Left hindlimb (tissue), 1 donor: ENCODE data around the gene NF2.
A peak's percentile ranks its signal among the peaks of the same experiment; 100 is the strongest.

Experiments used
- DNase-seq: peaks from one replicate; pipeline ENCODE4 v3.0.0-alpha.2; 2018

Gene NF2

GRCh38 chr22:29726512-29727130 lies 123.2 kb downstream of the NF2 start:
- no peak for DNase-seq

DNA sequence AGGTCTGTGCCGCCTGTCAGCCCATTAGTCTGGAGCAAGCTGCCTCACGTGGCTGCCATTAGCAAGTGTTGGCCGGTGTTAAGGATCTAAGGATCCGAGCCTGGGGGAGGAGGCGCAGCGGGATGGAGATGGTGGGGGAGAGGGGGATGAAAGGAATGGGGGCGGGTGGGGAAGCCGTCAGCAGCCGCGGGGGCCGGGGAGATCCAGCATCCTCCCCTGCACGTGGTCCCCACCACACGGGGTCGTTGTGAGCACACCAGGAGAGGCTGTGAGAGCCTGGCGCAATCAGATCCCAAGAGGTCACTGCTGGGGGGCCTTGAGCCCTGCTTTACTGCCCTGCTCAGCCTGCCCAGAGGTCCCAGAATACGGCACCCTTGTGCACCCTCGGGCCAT lies 123.7 kb downstream of the NF2 start:
- no peak for DNase-seq

DNA sequence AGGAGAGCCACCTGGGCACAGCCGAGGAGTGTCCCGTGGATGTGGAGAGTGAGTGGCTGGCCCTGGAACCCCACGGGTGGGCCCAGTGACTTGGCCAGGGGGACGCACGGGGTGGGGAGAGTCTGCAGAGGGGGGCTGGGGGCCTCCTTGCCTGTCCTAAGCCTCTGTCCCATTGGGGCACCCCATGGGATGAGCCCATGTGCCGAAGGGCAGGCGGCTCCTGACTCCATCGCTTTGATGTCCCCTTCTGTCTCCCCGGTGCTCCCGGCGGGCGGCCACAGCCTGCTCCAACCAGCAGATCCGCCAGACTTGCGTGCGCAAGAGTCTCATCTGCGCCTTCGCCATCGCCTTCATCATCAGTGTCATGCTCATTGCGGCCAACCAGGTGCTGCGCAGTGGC lies 125.7 kb downstream of the NF2 start:
- DNase-seq = no peak

- DNase-seq = no peak
Measured at GRCh38 chr22:29731058-29731850, 127.8 kb downstream of the NF2 start.

GRCh38 chr22:29732883-29733282 lies 129.4 kb downstream of the NF2 start:
- DNase-seq = no peak

GRCh38 chr22:29733362-29734201 lies 130.1 kb downstream of the NF2 start:
- DNase-seq = no peak

- DNase-seq = no peak
Measured at GRCh38 chr22:29734406-29734805, 131.0 kb downstream of the NF2 start.

GRCh38 chr22:29734838-29735237 lies 131.4 kb downstream of the NF2 start:
- DNase-seq = no peak

- DNase-seq = no peak
Measured at GRCh38 chr22:29735416-29735815, 132.0 kb downstream of the NF2 start.

GRCh38 chr22:29737251-29738117 lies 134.1 kb downstream of the NF2 start:
- DNase-seq = peak; percentile 62

DNA sequence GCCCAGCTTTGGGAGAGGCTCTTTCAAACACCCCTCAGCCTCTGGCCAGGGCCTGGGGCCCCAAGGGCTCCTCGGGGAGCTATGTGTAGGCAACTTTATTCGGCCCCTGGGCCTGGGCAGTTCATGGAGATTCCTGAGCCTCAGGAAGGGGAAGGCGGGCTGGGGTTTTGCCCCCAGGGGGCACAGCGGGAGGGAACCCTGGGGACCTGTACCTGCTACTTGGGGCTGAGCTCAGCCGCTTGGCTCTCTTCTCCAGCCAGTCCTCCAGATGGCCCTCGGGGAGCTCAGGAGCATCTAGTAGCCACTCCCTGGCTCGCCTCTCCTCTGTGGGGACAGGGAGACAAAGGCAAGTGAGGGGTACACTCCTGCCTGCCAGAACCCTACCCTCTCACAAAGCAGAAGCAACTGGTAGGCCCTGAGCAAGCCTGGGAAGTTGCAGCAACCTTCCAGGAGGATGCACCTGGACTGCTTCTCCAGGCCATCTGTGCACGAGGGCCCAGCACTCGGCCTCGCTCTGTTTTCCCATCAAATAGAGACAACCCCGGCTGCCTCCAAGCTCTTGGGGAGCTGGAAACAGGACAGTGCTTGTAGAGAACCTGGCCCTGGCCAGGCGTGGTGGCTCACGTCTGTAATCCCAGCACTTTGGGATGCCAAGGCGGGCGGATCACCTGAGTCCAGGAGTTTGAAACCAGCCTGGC lies 134.8 kb downstream of the NF2 start:
- no peak for DNase-seq

- DNase-seq = no peak
Measured at GRCh38 chr22:29739346-29739875, 136.0 kb downstream of the NF2 start.

DNA sequence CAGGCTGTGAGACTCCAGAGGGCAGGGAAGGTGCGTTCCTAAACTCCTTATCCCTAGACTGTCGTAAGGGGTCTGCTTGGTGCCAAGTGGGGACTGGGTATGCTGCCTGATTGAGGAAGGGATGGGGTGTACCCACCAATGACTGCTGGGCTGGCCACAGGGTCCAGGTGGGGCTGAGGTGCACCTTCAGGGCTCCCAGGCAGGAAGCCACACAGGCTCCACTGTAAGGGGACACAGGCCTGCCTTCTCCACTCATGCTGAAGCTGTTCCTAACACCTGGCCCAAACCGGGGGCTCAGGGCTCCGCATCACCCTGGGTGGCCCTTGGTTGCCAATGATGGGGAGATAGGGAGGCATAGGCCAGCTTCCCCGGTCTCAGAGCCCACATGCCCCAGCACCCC lies 136.8 kb downstream of the NF2 start:
- DNase-seq = no peak

GRCh38 chr22:29741926-29742325 lies 138.5 kb downstream of the NF2 start:
- DNase-seq = no peak

DNA sequence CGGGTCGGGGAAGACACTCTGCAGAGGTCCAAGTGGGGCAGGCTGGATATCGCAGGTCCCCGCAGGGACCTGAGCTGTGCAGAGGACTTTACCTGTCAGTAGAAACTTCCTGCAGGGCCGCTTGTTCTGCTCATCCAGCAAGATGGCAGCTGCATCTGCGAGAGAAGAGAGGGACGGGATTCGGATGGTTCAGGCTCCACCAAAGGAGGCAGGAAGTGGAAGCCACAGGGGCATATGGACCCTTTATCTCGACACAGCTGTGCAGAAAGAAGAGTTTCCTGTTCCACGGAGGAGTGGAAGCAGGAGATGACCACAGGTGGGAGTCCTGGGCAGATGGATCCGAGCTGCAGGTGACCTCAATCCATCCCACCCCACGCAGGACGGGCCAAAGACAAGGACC lies 138.9 kb downstream of the NF2 start:
- DNase-seq = no peak

DNA sequence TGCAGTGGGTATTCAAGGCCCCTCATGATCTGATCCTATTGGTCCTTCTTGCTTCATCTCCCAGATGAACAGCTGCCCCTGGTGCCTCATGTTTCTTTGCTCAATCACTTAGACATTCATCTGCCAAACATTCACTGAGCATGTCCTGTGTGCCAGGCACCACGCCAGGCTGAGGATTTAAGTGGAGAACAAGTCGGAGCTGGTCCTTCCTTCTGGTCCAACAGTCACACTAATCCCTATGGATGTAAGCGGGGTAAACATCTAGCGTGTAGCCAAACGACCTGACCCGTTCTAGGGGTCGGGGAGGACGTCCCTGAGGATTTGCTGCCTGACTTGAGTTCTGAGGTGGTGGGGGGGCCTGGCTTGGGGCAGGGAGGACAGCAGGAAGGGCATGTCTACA lies 141.5 kb downstream of the NF2 start:
- peak; percentile 65 for DNase-seq

- no peak for DNase-seq
Measured at GRCh38 chr22:29747832-29748231, 144.4 kb downstream of the NF2 start.
